Measurements from ENCODE around the gene BTBD2. TPM values are rescaled to one million over a fixed set of nuclear protein-coding genes. Genes with fewer than 3 reads are reported as not detected.
A peak's percentile ranks its signal among the peaks of the same experiment; 100 is the strongest.

Gene BTBD2
- total RNA-seq, 1 experiment from 2014 or later: 110 TPM

DNA sequence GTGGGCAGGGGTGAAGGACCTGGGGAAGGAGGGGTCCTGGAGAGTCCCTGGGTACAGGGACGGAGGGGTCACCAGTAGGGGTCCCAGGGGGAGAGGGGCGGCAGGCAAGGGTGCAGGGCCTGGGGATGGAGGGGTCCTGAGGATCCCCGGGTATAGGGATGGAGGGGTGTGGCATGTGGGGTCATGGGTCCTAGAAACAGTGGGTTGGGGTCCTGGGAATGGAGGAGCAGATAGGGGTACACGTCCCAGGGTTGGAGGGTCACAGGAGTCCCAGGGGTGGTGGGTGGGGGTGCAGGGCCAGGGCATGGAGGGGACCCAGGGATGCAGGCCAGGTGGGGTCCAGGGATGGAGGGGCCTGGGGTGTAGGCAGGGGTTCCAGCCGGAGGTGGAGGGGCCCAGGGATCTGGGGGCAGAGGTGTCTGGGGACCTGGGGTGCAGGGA lies 1.4 kb downstream of the BTBD2 start:
- H3K18ac ChIP-seq (ENCODE audit: insufficient read length, low read depth, low read length): no peak overlapping the region
- no peak overlapping the region for H4K91ac ChIP-seq (ENCODE audit: insufficient read length, low read depth, low read length)
- H2AFZ ChIP-seq (ENCODE audit: low read length): no peak overlapping the region
- no peak overlapping the region for H2AK5ac ChIP-seq (ENCODE audit: insufficient read length, low read length)
- H3K23ac ChIP-seq (ENCODE audit: insufficient read length, low read depth, low read length): no peak overlapping the region
- H3K79me2 ChIP-seq (ENCODE audit: insufficient read depth, low read length): no peaks in the 10 kb centered on the region; the same call in 1 of the 2 replicates
- no peak overlapping the region for H4K8ac ChIP-seq (replicated peaks; ENCODE audit: insufficient read length, low read depth, low read length)
- H2BK12ac ChIP-seq (ENCODE audit: insufficient read length, low read depth, low read length): no peak overlapping the region
- peaks cover 5 to 17% of the 10 kb centered on the region in 2 experiments; a peak in 3 of 4 replicates for H3K4me1 Mint-ChIP-seq
- H3T11ph ChIP-seq (ENCODE audit: low read length): no peak overlapping the region
- no peak overlapping the region for H3K14ac ChIP-seq (ENCODE audit: insufficient read depth, low read length)
- no peak overlapping the region for H3K4ac ChIP-seq (ENCODE audit: low read depth, low read length)
- WGBS (ENCODE audit: extremely low coverage, insufficient read length, low lambda C conversion rate): no CpG with 5 or more reads among the region's 5 CpGs
- H2BK15ac ChIP-seq (ENCODE audit: low read depth, low read length): no peak overlapping the region
- no peak overlapping the region for H2BK20ac ChIP-seq (ENCODE audit: low read depth, low read length, poor library complexity, severe bottlenecking)
- no peaks in the 10 kb centered on the region for H3K4me1 ChIP-seq (ENCODE audit: insufficient read depth, low read length)
- H2BK5ac ChIP-seq (ENCODE audit: insufficient read length, low read length): no peak overlapping the region
- no peak overlapping the region for H3K27ac Mint-ChIP-seq
- peaks cover 20 to 32% (median 28%) of the 10 kb centered on the region in 3 experiments; a peak in 6 of 7 replicates for H3K36me3 Mint-ChIP-seq (ENCODE audit: insufficient read depth in 1 of 3, low read depth in 3 of 3)
- TF ChIP-seq, protein P1, sequence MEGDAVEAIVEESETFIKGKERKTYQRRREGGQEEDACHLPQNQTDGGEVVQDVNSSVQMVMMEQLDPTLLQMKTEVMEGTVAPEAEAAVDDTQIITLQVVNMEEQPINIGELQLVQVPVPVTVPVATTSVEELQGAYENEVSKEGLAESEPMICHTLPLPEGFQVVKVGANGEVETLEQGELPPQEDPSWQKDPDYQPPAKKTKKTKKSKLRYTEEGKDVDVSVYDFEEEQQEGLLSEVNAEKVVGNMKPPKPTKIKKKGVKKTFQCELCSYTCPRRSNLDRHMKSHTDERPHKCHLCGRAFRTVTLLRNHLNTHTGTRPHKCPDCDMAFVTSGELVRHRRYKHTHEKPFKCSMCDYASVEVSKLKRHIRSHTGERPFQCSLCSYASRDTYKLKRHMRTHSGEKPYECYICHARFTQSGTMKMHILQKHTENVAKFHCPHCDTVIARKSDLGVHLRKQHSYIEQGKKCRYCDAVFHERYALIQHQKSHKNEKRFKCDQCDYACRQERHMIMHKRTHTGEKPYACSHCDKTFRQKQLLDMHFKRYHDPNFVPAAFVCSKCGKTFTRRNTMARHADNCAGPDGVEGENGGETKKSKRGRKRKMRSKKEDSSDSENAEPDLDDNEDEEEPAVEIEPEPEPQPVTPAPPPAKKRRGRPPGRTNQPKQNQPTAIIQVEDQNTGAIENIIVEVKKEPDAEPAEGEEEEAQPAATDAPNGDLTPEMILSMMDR (conservative IDR thresholded peaks at IDR 0.05): no peak
- H3K27me3 ChIP-seq (ENCODE audit: insufficient read depth, low read length): no peaks in the 10 kb centered on the region
- H3K9me3 ChIP-seq (ENCODE audit: control insufficient read depth, low read depth, low read length): no peaks in the 10 kb centered on the region
- no peak for DNase-seq
- H3K56ac ChIP-seq (ENCODE audit: insufficient read length, low read depth, low read length): no peak overlapping the region
- peak overlapping the region; percentile 66 to 76; a peak in 4 of 5 replicates for H3K4me3 Mint-ChIP-seq
- no peaks in the 10 kb centered on the region for H4K20me1 ChIP-seq (ENCODE audit: control insufficient read depth, insufficient read depth, insufficient read length)
- H3K79me1 ChIP-seq (ENCODE audit: insufficient read depth, low read depth, low read length, poor library complexity, severe bottlenecking): no peaks in the 10 kb centered on the region
- H4K5ac ChIP-seq (ENCODE audit: insufficient read length, low read depth, low read length): no peak overlapping the region
- no peak overlapping the region for H3K4me2 ChIP-seq (ENCODE audit: insufficient read depth, insufficient read length, low read length)
- H3K9ac ChIP-seq (ENCODE audit: extremely low read depth, insufficient read length, low read length): no peak overlapping the region
- no peak overlapping the region for H2BK120ac ChIP-seq (ENCODE audit: low read depth, low read length, poor library complexity, severe bottlenecking)
- H3K27ac ChIP-seq (ENCODE audit: insufficient read length, low read depth, low read length): no peak overlapping the region
- H3K27me3 Mint-ChIP-seq (ENCODE audit: low read depth): no peaks in the 10 kb centered on the region
- no peaks in the 10 kb centered on the region; a peak in 2 of 5 replicates for H3K9me3 Mint-ChIP-seq
- H3K23me2 ChIP-seq (ENCODE audit: insufficient read length, low read depth, low read length, poor library complexity, severe bottlenecking): peaks cover 4% of the 10 kb centered on the region
